Measurements from ENCODE around the gene CCDC93.

Gene CCDC93

DNA sequence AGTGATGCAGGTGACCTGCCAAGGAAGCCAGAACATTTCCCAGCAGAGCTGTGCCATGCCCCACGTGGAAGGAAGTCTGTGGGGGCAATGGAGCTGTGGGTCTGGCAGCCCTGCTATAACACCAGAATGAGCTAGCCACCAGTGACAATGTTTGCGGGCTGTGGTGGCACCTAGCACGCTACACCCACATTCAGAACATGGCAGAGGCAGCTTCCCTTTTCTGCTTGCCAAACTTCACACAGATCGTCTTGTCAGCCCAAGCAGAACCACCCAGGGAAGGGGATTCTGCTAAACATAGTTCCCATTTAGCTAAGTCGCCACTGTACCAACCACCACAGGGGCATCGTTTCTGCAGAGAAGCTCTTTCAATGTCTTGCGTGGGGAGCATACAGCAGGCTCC is 27.0 kb upstream of the CCDC93 start:
- no peak for DNase-seq (ENCODE audit: low read depth)
- H3K4me3 ChIP-seq (ENCODE audit: low read depth, low read length), result no peak overlapping the region
- no peak for TF ChIP-seq POLR2A (IDR thresholded peaks at IDR 0.05; ENCODE audit: extremely low read depth, insufficient read length)
- TF ChIP-seq, protein P1, sequence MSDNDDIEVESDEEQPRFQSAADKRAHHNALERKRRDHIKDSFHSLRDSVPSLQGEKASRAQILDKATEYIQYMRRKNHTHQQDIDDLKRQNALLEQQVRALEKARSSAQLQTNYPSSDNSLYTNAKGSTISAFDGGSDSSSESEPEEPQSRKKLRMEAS (IDR thresholded peaks at IDR 0.05; ENCODE audit: low read depth, low read length), result no peak
- TF ChIP-seq MYC (IDR thresholded peaks at IDR 0.05; ENCODE audit: low read depth, low read length), result no peak
- TF ChIP-seq, protein P2, sequence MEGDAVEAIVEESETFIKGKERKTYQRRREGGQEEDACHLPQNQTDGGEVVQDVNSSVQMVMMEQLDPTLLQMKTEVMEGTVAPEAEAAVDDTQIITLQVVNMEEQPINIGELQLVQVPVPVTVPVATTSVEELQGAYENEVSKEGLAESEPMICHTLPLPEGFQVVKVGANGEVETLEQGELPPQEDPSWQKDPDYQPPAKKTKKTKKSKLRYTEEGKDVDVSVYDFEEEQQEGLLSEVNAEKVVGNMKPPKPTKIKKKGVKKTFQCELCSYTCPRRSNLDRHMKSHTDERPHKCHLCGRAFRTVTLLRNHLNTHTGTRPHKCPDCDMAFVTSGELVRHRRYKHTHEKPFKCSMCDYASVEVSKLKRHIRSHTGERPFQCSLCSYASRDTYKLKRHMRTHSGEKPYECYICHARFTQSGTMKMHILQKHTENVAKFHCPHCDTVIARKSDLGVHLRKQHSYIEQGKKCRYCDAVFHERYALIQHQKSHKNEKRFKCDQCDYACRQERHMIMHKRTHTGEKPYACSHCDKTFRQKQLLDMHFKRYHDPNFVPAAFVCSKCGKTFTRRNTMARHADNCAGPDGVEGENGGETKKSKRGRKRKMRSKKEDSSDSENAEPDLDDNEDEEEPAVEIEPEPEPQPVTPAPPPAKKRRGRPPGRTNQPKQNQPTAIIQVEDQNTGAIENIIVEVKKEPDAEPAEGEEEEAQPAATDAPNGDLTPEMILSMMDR (IDR thresholded peaks at IDR 0.05; ENCODE audit: low read depth, low read length), result no peak

DNA sequence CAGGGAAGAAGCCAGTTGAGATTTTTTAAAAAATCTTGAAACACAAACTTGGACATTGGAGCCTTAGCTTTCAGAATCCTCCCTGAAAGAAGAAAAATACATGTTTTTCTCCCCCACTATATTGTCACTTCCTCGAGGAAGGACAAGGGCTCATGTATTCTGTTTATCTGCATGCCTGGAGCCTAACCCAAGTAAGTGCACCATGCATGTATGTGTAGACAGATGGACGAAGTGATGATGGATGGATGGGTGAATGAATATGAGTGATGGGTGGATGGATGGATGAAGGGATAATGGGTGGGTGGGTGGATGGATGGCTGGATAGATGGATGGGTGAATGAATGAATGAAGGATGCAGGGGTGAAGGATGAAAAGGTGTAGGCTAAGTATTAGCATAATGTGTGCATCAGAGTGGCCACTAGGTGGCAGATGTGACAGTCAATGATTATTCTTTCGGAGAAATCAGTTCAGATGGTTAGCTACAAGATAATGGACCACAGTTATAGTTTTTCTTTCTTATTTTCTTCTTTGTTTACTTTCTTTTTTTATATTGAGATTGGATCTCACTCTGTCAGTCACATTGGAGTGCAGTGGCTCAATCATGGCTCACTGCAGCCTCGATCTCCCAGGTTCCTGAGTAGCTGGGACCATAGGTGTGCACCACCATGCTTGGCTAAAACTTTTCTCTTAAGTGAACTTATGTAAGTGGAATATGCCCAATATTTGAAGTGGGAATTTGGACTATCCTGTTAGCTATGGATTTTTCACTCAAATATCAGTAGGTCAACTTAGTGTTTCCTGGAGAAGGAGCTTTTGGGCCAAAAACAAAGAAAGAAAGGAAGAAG is 18.5 kb upstream of the CCDC93 start:
- H3K4me3 ChIP-seq (ENCODE audit: low read depth, low read length), result no peak overlapping the region
- peak; percentile 45 for DNase-seq (ENCODE audit: low read depth)
- no peak for TF ChIP-seq POLR2A (IDR thresholded peaks at IDR 0.05; ENCODE audit: extremely low read depth, insufficient read length)
- TF ChIP-seq, protein P2 (IDR thresholded peaks at IDR 0.05; ENCODE audit: low read depth, low read length), result peak; percentile 81

DNA sequence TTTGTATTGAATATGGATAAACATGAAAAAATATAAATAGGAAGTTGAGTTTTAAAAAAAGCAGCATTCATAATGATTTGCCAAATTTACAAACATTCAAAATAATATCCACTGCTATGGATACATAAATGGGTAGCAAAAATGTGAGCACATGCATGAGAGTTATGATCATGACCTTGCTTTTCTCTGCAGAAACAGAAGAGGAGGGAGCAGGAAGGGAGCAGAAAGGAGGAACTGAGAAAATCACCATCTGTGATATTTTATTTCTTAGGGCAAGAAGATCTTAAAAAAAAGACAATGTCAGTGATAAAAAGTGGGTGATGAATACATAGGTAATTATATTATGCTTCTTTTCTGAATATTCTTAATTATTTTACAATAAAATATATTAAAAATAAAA is 17.7 kb upstream of the CCDC93 start:
- no peak overlapping the region for H3K4me3 ChIP-seq (ENCODE audit: low read depth, low read length)
- TF ChIP-seq POLR2A (IDR thresholded peaks at IDR 0.05; ENCODE audit: extremely low read depth, insufficient read length), result no peak
- TF ChIP-seq, protein P1 (IDR thresholded peaks at IDR 0.05; ENCODE audit: low read depth, low read length), result no peak
- TF ChIP-seq, protein P2 (IDR thresholded peaks at IDR 0.05; ENCODE audit: low read depth, low read length), result no peak
- TF ChIP-seq MYC (IDR thresholded peaks at IDR 0.05; ENCODE audit: low read depth, low read length), result no peak
- DNase-seq (ENCODE audit: low read depth), result no peak

DNA sequence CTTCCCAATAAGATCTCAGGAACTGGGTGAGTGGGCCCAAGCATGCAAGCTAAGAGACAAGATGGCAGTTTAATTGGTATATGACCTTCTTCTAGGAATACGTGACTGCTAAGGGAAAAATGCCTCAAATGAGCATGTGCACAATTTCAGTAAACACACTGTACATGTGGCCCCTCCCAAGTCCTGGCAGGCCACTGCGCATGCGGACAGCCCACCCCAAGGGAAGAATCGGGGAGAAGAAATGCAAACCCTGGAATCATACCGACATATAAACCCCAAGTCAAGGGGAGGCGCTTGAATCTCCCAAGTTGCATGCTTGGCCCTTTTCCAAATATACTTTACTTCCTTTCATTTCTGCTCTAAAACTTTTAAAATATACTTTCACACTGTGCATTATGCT is 15.2 kb upstream of the CCDC93 start:
- TF ChIP-seq POLR2A (IDR thresholded peaks at IDR 0.05; ENCODE audit: extremely low read depth, insufficient read length) (no peak), MYC (IDR thresholded peaks at IDR 0.05; ENCODE audit: low read depth, low read length) (no peak)
- TF ChIP-seq, protein P1 (IDR thresholded peaks at IDR 0.05; ENCODE audit: low read depth, low read length), result no peak
- TF ChIP-seq, protein P2 (IDR thresholded peaks at IDR 0.05; ENCODE audit: low read depth, low read length), result no peak
- no peak for DNase-seq (ENCODE audit: low read depth)
- H3K4me3 ChIP-seq (ENCODE audit: low read depth, low read length), result no peak overlapping the region

DNA sequence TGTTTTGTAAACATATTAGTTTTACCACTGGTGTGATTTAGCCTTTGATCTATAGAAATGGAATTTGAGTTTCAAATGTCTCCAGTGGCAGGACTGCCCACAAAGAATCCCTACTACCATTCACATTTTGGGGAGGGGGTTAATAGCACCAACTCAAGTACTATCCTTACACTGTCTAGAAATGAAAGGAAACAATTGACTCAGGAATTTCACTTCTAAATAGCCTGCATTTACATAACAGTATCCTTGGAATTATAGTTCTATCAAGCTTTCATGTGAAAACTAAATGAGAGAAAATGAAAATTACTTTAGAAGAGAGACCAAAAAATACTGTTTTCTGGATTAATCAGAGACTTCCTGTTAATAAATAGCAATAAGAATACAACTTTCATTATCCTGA is 7.5 kb upstream of the CCDC93 start:
- H3K4me3 ChIP-seq (ENCODE audit: low read depth, low read length), result no peak overlapping the region
- TF ChIP-seq, protein P1 (IDR thresholded peaks at IDR 0.05; ENCODE audit: low read depth, low read length), result no peak
- no peak for TF ChIP-seq MYC (IDR thresholded peaks at IDR 0.05; ENCODE audit: low read depth, low read length)
- TF ChIP-seq, protein P2 (IDR thresholded peaks at IDR 0.05; ENCODE audit: low read depth, low read length), result no peak
- no peak for DNase-seq (ENCODE audit: low read depth)
